ENCODE measurements around the gene UHRF1.

DNA sequence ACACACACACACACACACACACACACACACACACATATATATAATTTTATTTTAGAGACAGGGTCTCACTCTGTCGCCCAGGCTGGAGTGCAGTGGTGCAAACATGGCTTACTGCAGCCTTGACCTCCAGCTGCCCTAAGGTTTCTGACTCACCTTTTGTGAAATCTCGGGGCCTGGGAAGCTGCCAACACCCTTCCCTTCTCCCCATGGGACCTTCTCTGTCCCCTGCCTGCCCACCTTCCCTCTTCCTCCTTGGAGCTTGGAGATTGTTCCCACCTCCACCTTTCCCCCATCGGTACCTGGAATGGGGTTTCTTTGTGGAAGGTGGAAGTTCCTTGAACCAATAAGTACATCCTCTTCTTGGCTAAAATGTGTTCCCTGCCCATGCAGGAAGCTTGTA lies 12.9 kb upstream of the UHRF1 start:
- no peak for TF ChIP-seq EZH2 (IDR thresholded peaks at IDR 0.05; ENCODE audit: insufficient read depth, poor library complexity, severe bottlenecking)
- no peak for TF ChIP-seq EZH2phosphoT487 (IDR thresholded peaks at IDR 0.05; ENCODE audit: insufficient read depth, low read depth)

All from GM23248 (cell line).